GM10248 (cell line): ENCODE measurements around the gene ZCCHC2.

Experiments used
- CTCF ChIA-PET: fragments of 300-600 bp; sonication (Branson Sonifier 250); formaldehyde crosslinking; extraction: SDS; loops from one replicate; lab custom pipeline; 2021; ENCODE audit warnings: antibody characterized with exemption; lab: Yijun Ruan, JAX
- POLR2A ChIA-PET: fragments of 350-650 bp; sonication (Branson Sonifier 250); formaldehyde crosslinking; extraction: SDS; loops from one replicate; lab custom pipeline; 2020; ENCODE audit warnings: antibody characterized with exemption; lab: Yijun Ruan, JAX
- DNase-seq: peaks from one replicate; pipeline ENCODE4 v3.0.0; 2012; ENCODE audit errors: extremely low spot score
- TF ChIP-seq, protein P1 (sequence below): IDR thresholded peaks from 2 replicates; pipeline ENCODE4 v1.5.1; 2012; ENCODE audit warnings: mild to moderate bottlenecking, low read depth; ENCODE audit errors: extremely low read depth, missing control alignments, control extremely low read depth

Gene ZCCHC2

GRCh38 chr18:62566199-62566598 lies 43.4 kb downstream of the ZCCHC2 start:
- CTCF ChIA-PET = interaction anchor here (0.7 to 1.4 kb wide), 3 partner anchors 10 to 15 kb away, joined by 3 read pairs; no protein-coding TSS in a partner anchor
- TF ChIP-seq, protein P1, sequence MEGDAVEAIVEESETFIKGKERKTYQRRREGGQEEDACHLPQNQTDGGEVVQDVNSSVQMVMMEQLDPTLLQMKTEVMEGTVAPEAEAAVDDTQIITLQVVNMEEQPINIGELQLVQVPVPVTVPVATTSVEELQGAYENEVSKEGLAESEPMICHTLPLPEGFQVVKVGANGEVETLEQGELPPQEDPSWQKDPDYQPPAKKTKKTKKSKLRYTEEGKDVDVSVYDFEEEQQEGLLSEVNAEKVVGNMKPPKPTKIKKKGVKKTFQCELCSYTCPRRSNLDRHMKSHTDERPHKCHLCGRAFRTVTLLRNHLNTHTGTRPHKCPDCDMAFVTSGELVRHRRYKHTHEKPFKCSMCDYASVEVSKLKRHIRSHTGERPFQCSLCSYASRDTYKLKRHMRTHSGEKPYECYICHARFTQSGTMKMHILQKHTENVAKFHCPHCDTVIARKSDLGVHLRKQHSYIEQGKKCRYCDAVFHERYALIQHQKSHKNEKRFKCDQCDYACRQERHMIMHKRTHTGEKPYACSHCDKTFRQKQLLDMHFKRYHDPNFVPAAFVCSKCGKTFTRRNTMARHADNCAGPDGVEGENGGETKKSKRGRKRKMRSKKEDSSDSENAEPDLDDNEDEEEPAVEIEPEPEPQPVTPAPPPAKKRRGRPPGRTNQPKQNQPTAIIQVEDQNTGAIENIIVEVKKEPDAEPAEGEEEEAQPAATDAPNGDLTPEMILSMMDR = peak; percentile 10
- POLR2A ChIA-PET = no interaction called here
- DNase-seq = no peak

GRCh38 chr18:62566818-62567217 lies 44.0 kb downstream of the ZCCHC2 start:
- TF ChIP-seq, protein P1 = no peak
- ChIA-PET CTCF (interaction anchor here (0.7 to 3.7 kb wide), 8 partner anchors 9 to 391 kb away, joined by 3 to 27 read pairs (median 4); no protein-coding TSS in a partner anchor), POLR2A (no interaction called here)
- DNase-seq = no peak

GRCh38 chr18:62569081-62569655 lies 46.3 kb downstream of the ZCCHC2 start:
- ChIA-PET CTCF (interaction anchor here (1.0 to 3.7 kb wide), 4 partner anchors 9 to 143 kb away, joined by 4 to 27 read pairs (median 4); no protein-coding TSS in a partner anchor), POLR2A (no interaction called here)
- TF ChIP-seq, protein P1 = no peak
- DNase-seq = no peak

GRCh38 chr18:62571037-62571436 lies 48.2 kb downstream of the ZCCHC2 start:
- TF ChIP-seq, protein P1 = no peak
- ChIA-PET POLR2A (no interaction called here), CTCF (interaction anchor here (0.7 to 8.3 kb wide), 6 partner anchors 8 to 43 kb away, joined by 3 to 114 read pairs (median 3); no protein-coding TSS in a partner anchor)
- DNase-seq = no peak

GRCh38 chr18:62571648-62572047 lies 48.8 kb downstream of the ZCCHC2 start:
- DNase-seq = no peak
- ChIA-PET POLR2A (no interaction called here), CTCF (interaction anchor here (0.7 to 8.3 kb wide), 6 partner anchors 8 to 44 kb away, joined by 3 to 114 read pairs (median 3); no protein-coding TSS in a partner anchor)
- TF ChIP-seq, protein P1 = no peak

- no peak for DNase-seq
- ChIA-PET POLR2A (no interaction called here), CTCF (interaction anchor here (0.9 to 8.3 kb wide), 2 partner anchors 9 to 13 kb away, joined by 3 to 114 read pairs; no protein-coding TSS in a partner anchor)
- TF ChIP-seq, protein P1 = no peak
Observed at GRCh38 chr18:62572456-62572855, 49.6 kb downstream of the ZCCHC2 start.
